ENCODE data around the gene HIGD2A. TPM values are rescaled to one million over a fixed set of nuclear protein-coding genes. Genes with fewer than 3 reads are reported as not detected.
A peak's percentile ranks its signal among the peaks of the same experiment; 100 is the strongest.

Gene HIGD2A
- total and polyA plus RNA-seq, 2 of the 13 experiments (the other 11 are each of a cell fraction or from before 2014, with no cell fraction given): 89.2 to 146 TPM

- no peak for TF ChIP-seq STAT6 (CRISPR knock-in tag; IDR thresholded peaks at IDR 0.05; ENCODE audit: borderline replicate concordance)
- TF ChIP-seq ZNF879 (CRISPR knock-in tag; IDR thresholded peaks at IDR 0.05): no peak
- no peak for TF ChIP-seq ZNF432 (CRISPR knock-in tag; IDR thresholded peaks at IDR 0.05; ENCODE audit: borderline replicate concordance)
- no peak for TF ChIP-seq PREB (CRISPR knock-in tag; IDR thresholded peaks at IDR 0.05)
- TF ChIP-seq, protein P1, sequence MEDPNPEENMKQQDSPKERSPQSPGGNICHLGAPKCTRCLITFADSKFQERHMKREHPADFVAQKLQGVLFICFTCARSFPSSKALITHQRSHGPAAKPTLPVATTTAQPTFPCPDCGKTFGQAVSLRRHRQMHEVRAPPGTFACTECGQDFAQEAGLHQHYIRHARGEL (CRISPR knock-in tag; IDR thresholded peaks at IDR 0.05): no peak; the same call in 1 of the 2 replicates
- TF ChIP-seq ZFX (CRISPR knock-in tag; IDR thresholded peaks at IDR 0.05; ENCODE audit: low read depth): no peak
- TF ChIP-seq MIER2 (CRISPR knock-in tag; IDR thresholded peaks at IDR 0.05): no peak
- no peak for TF ChIP-seq ZNF282 (IDR thresholded peaks at IDR 0.05; ENCODE audit: partially characterized antibody)
- TF ChIP-seq DZIP1 (CRISPR knock-in tag; IDR thresholded peaks at IDR 0.05): no peak
- TF ChIP-seq ELF1 (CRISPR knock-in tag; IDR thresholded peaks at IDR 0.05): no peak
- no peak for TF ChIP-seq U2AF1 (optimal IDR thresholded peaks at IDR 0.05; ENCODE audit: low read depth, low read length)
- TF ChIP-seq ZNF549 (CRISPR knock-in tag; IDR thresholded peaks at IDR 0.05): no peak
- no peak for TF ChIP-seq MAZ (IDR thresholded peaks at IDR 0.05; ENCODE audit: borderline replicate concordance, low read depth, low read length)
- no peak for TF ChIP-seq MAZ (CRISPR knock-in tag; IDR thresholded peaks at IDR 0.05; ENCODE audit: low read depth)
- no peak for TF ChIP-seq GZF1 (CRISPR knock-in tag; IDR thresholded peaks at IDR 0.05)
- TF ChIP-seq RFX3 (CRISPR knock-in tag; IDR thresholded peaks at IDR 0.05): no peak
- no peak for TF ChIP-seq SP4 (CRISPR knock-in tag; IDR thresholded peaks at IDR 0.05)
- 0 out of 2 replicates have a peak, but pooled peaks have one; percentile 26 for TF ChIP-seq EEA1 (CRISPR knock-in tag; IDR thresholded peaks at IDR 0.05; ENCODE audit: borderline replicate concordance)
- TF ChIP-seq SMARCC2 (IDR thresholded peaks at IDR 0.05): no peak
- TF ChIP-seq AHR (CRISPR knock-in tag; IDR thresholded peaks at IDR 0.05): no peak
- TF ChIP-seq ZNF280D (CRISPR knock-in tag; IDR thresholded peaks at IDR 0.05): no peak
- no peak for TF ChIP-seq JUND (CRISPR knock-in tag; IDR thresholded peaks at IDR 0.05)
Measured at GRCh38 chr5:176360894-176361436, 27.6 kb upstream of the HIGD2A start (continued).

Data from HepG2 (cell line).